22Rv1 (cell line): Measurements from ENCODE around the gene OR2T34.
"Not testable (repeated sequence)": the region's sequence is repeated elsewhere in the genome, so short reads cannot be mapped to it uniquely, and the experiment has no call there.

Experiments
- CTCF ChIP-seq: fragments of 450-650 bp; IDR thresholded peaks from 2 replicates; pipeline ENCODE4 v1.5.1; 2017; ENCODE audit warnings: mild to moderate bottlenecking
- ZFX ChIP-seq: fragments of 450-650 bp; IDR thresholded peaks from 2 replicates; pipeline ENCODE4 v1.6.1; 2017; ENCODE audit warnings: antibody characterized with exemption, borderline replicate concordance

- TF ChIP-seq CTCF, ZFX: not testable (repeated sequence)
Observed at GRCh38 chr1:248572049-248572448, 2.5 kb downstream of the OR2T34 start.
